A673 (cell line): Measurements from ENCODE around the gene SMAD6. TPM values are rescaled to one million over a fixed set of nuclear protein-coding genes. Genes with fewer than 3 reads are reported as not detected.

Experiments used
- BruUV-seq: library from RNA; stranded (reverse); fragments of 400-500 nt; replicated peaks from 2 replicates; lab custom pipeline; 2021; lab: Mats Ljungman, UMichigan
- CTCF ChIA-PET: fragments of 300-600 bp; sonication (Branson Sonifier 250); formaldehyde crosslinking; loops from one replicate; lab custom pipeline; 2022; ENCODE audit warnings: antibody characterized with exemption; lab: Charles Lee
- POLR2A ChIA-PET: fragments of 300-600 bp; sonication (Branson Sonifier 250); formaldehyde crosslinking; loops from one replicate; lab custom pipeline; 2022; ENCODE audit warnings: antibody characterized with exemption; ENCODE audit not compliant: low non-redundant PET; lab: Charles Lee
- DNase-seq: peaks from one replicate; pipeline ENCODE4 v3.0.0-alpha.2; 2015; ENCODE audit warnings: low spot score
- H3K27ac ChIP-seq: fragments of 200-600 bp; sonication (generic); 2 replicates; pipeline ENCODE4 v1.5.1; 2016; ENCODE audit warnings: mixed run types, low read depth, mild to moderate bottlenecking, mixed read lengths, antibody characterized with exemption, low read length; ENCODE audit not compliant: poor library complexity, severe bottlenecking
- H3K27me3 ChIP-seq: fragments of 200-600 bp; sonication (generic); replicated peaks from 2 replicates; pipeline ENCODE4 v1.6.1; 2017; ENCODE audit warnings: mixed run types, low read depth, mild to moderate bottlenecking, mixed read lengths, antibody characterized with exemption, low read length; ENCODE audit not compliant: insufficient read depth, poor library complexity
- H3K36me3 ChIP-seq: fragments of 200-600 bp; sonication (generic); 2 replicates; pipeline ENCODE4 v1.6.1; 2016; ENCODE audit warnings: mixed run types, mild to moderate bottlenecking, mixed read lengths, antibody characterized with exemption, low read length; ENCODE audit not compliant: insufficient read depth, poor library complexity, severe bottlenecking
- H3K4me1 ChIP-seq: fragments of 200-600 bp; sonication (generic); 2 replicates; pipeline ENCODE4 v1.6.1; 2017; ENCODE audit warnings: mixed run types, mild to moderate bottlenecking, mixed read lengths, antibody characterized with exemption, low read length; ENCODE audit not compliant: insufficient read depth, poor library complexity, severe bottlenecking
- H3K4me3 ChIP-seq: fragments of 200-600 bp; sonication (generic); 2 replicates; pipeline ENCODE4 v1.5.1; 2016; ENCODE audit warnings: low read depth, mixed run types, mild to moderate bottlenecking, mixed read lengths, low read length; ENCODE audit not compliant: poor library complexity, severe bottlenecking
- H3K9me3 ChIP-seq: fragments of 200-600 bp; sonication (generic); 2 replicates; pipeline ENCODE4 v1.6.1; 2016; ENCODE audit warnings: mixed run types, low read depth, mild to moderate bottlenecking, mixed read lengths, antibody characterized with exemption, low read length; ENCODE audit not compliant: poor library complexity, severe bottlenecking
- CTCF ChIP-seq: fragments of 300-800, 200-600 bp; sonication (generic); conservative IDR thresholded peaks from 2 replicates; pipeline ENCODE4 v1.5.1; 2017; ENCODE audit warnings: low read depth, mild to moderate bottlenecking, antibody characterized with exemption, low read length, moderate library complexity, mixed read lengths
- EZH2 ChIP-seq: fragments of 200-600 bp; sonication (generic); IDR thresholded peaks from 2 replicates; pipeline ENCODE4 v1.6.1; 2017; ENCODE audit warnings: borderline replicate concordance, low read depth, mild to moderate bottlenecking, mixed read lengths, antibody characterized with exemption, low read length; ENCODE audit not compliant: poor library complexity, severe bottlenecking
- intact Hi-C: fragments of 100-400 bp; cut with micrococcal nuclease; formaldehyde crosslinking; loops from one replicate; pipeline ENCODE4 v1.10.0; 2022; ENCODE audit not compliant: unreplicated experiment
- total RNA-seq: library from RNA; stranded (reverse); gene quantifications from 2 replicates; pipeline ENCODE4 v1.2.3, GENCODE V29; 2021

Gene SMAD6
- total RNA-seq, 1 experiment from 2014 or later: 63.9 TPM

GRCh38 chr15:66825731-66826130 is 123.7 kb downstream of the SMAD6 start:
- Histone ChIP-seq H3K36me3 (no peaks in the 10 kb centered on the region), H3K9me3 (no peaks in the 10 kb centered on the region), H3K27me3 (no peaks in the 10 kb centered on the region), H3K4me3 (no peak overlapping the region), H3K27ac (no peak overlapping the region), H3K4me1 (no peaks in the 10 kb centered on the region)
- no peak for DNase-seq
- intact Hi-C loops: no loop called here
- POLR2A ChIA-PET: no interaction called here
- TF ChIP-seq EZH2 (no peak), CTCF (no peak)
- CTCF ChIA-PET: no interaction called here
- no TSS peak for BruUV-seq

- ChIA-PET CTCF (no interaction called here), POLR2A (no interaction called here)
- H3K4me3 ChIP-seq: no peak overlapping the region
- no peak overlapping the region for H3K27ac ChIP-seq
- TF ChIP-seq CTCF (no peak), EZH2 (no peak)
- H3K9me3 ChIP-seq: no peaks in the 10 kb centered on the region
- no peaks in the 10 kb centered on the region for H3K4me1 ChIP-seq
- no peaks in the 10 kb centered on the region for H3K27me3 ChIP-seq
- DNase-seq: no peak
- no TSS peak for BruUV-seq
- no peaks in the 10 kb centered on the region for H3K36me3 ChIP-seq
- intact Hi-C loops: no loop called here
These were observed 124.5 kb downstream of the SMAD6 start for GRCh38 chr15:66826507-66826906.

GRCh38 chr15:66827039-66827697 is 125.1 kb downstream of the SMAD6 start:
- ChIA-PET POLR2A (no interaction called here), CTCF (no interaction called here)
- Histone ChIP-seq H3K27ac (no peak overlapping the region), H3K9me3 (no peaks in the 10 kb centered on the region), H3K4me3 (no peak overlapping the region), H3K4me1 (no peaks in the 10 kb centered on the region), H3K27me3 (no peaks in the 10 kb centered on the region), H3K36me3 (no peaks in the 10 kb centered on the region)
- no peak for DNase-seq
- intact Hi-C loops: no loop called here
- TF ChIP-seq EZH2: no peak
- no peak for TF ChIP-seq CTCF
- no TSS peak for BruUV-seq
